ENCODE data around the gene BCAR1. TPM values are rescaled to one million over a fixed set of nuclear protein-coding genes. Genes with fewer than 3 reads are reported as not detected.

Gene BCAR1
- total and polyA plus RNA-seq, 2 of the 13 experiments (the other 11 are each of a cell fraction or from before 2014, with no cell fraction given), result 48.1 to 51.7 TPM

DNA sequence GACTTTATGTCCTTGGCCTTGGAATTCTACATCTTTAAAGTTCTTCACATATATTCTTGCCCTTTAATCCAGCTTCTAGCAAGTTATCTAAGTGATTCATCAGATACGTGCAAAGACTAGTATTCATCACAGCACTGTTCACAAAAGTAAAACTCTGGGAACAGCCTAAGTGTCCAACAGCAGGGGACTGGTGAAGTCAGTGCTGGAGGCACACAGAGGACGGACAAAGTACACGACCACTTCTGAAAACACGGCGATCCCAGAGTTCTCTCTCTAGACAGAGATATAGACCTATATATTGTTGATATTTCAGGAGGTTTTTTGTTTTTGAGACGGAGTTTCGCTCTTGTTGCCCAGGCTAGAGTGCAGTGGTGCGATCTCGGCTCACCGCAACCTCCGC lies 19.9 kb downstream of the BCAR1 start:
- TF ChIP-seq ZNF124 (CRISPR knock-in tag; IDR thresholded peaks at IDR 0.05), result no peak
- no peak for TF ChIP-seq BRD4 (CRISPR knock-in tag; IDR thresholded peaks at IDR 0.05)
- TF ChIP-seq ZNF777 (CRISPR knock-in tag; IDR thresholded peaks at IDR 0.05), result no peak
- peak; percentile 90 for TF ChIP-seq RBM22 (optimal IDR thresholded peaks at IDR 0.05; ENCODE audit: low read length)
- intact Hi-C loops (cut with micrococcal nuclease; ENCODE audit: unreplicated experiment) (loop anchor here (5.0 kb wide), 1 partner anchor 34 kb away; no protein-coding TSS in a partner anchor), in situ Hi-C loops (cut with HindIII; ENCODE audit: extremely low pct_ligation_motif_present, low pct_unique_long_range_greater_than_20kb) (no loop called here)
- Histone ChIP-seq H3K9me3 (ENCODE audit: low read length) (no peaks in the 10 kb centered on the region), H3K27me3 (ENCODE audit: control insufficient read depth in 1 of 2, insufficient read depth in 2 of 2, low read length in 2 of 2) (no peaks in the 10 kb centered on the region), H3K79me2 (ENCODE audit: insufficient read depth, low read length) (no peaks in the 10 kb centered on the region), H3K4me2 (ENCODE audit: low read depth, low read length) (no peak overlapping the region), H2AFZ (ENCODE audit: low read length) (no peak overlapping the region), H4K20me1 (ENCODE audit: insufficient read depth, low read length) (peaks cover 5% of the 10 kb centered on the region), H3K36me3 (replicated peaks in 1 of 2; ENCODE audit: control insufficient read depth in 1 of 2, insufficient read depth in 2 of 2, low read length in 2 of 2) (peaks cover 42 to 52% of the 10 kb centered on the region in 2 experiments), H3K27ac (ENCODE audit: extremely low read length, insufficient read depth, low read length) (no peak overlapping the region), H3K4me1 (ENCODE audit: insufficient read depth, low read length) (peaks cover 9% of the 10 kb centered on the region), H3K9ac (ENCODE audit: insufficient read depth, low read depth, low read length) (no peak overlapping the region), H3K4me3 (replicated peaks in 1 of 3; ENCODE audit: insufficient read depth in 1 of 3, low read depth in 2 of 3, low read length in 3 of 3) (no peak overlapping the region)
- no peak for ATAC-seq
- ChIA-PET POLR2A (no interaction called here), CTCF (ENCODE audit: low intra/inter-chr PET ratio, low total read pairs) (interaction anchor here (4.4 kb wide), 1 partner anchor 154 kb away, joined by 45 read pairs; no protein-coding TSS in a partner anchor)
- BruUV-seq (replicated peaks), result TSS peak; percentile 1
- FAIRE-seq, result no peak
- WGBS (ENCODE audit: low lambda C conversion rate), result 93% methylated on average over 11 of the region's 11 CpGs
- no peak for DNase-seq (ENCODE audit: low spot score)

DNA sequence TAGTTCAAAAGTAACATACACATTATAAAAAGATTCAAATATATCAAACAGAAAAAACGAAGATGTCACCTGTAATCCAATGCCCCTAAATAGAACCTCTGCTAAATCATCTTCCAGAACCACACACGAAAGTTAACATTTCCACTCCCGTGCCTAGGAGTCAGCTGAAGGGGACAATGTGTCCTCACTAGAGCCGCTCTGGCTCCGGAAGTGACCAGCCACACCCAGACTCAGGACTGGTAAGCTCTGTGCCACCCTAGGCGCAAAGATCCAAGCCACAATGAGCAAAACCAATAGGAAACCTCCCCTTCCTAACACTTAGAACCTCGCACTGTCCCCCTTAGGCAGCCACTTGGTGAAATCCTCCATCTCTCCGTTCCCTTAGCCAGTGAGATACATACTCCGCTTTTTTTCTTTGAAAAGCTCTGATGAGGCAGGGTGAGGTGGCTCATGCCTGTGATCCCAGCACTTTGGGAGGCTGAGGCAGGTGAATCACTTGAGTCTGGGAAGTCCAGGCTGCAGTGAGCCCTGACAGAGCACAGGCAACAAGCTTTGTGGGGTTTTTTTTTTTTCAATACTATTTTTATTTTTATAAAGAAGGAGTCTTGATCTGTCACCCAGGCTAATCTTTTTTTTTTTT lies 20.8 kb downstream of the BCAR1 start:
- no peak overlapping the region for H3K4me2 ChIP-seq (ENCODE audit: low read depth, low read length)
- CTCF ChIA-PET (ENCODE audit: low intra/inter-chr PET ratio, low total read pairs), result no interaction called here
- H3K9me3 ChIP-seq (ENCODE audit: low read length), result no peaks in the 10 kb centered on the region
- H4K20me1 ChIP-seq (ENCODE audit: insufficient read depth, low read length), result peaks cover 5% of the 10 kb centered on the region
- H2AFZ ChIP-seq (ENCODE audit: low read length), result no peak overlapping the region
- DNase-seq (ENCODE audit: low spot score) (no peak), ATAC-seq (no peak), FAIRE-seq (no peak)
- WGBS (ENCODE audit: low lambda C conversion rate), result 98% methylated on average over 9 of the region's 9 CpGs
- BruUV-seq (replicated peaks), result no TSS peak
- intact Hi-C loops (cut with micrococcal nuclease; ENCODE audit: unreplicated experiment), result loop anchor here (5.0 kb wide), 1 partner anchor 33 kb away; no protein-coding TSS in a partner anchor
- peaks cover 1 to 3% of the 10 kb centered on the region in 2 experiments; a peak in 2 of 5 replicates for H3K27me3 ChIP-seq (ENCODE audit: control insufficient read depth in 1 of 2, insufficient read depth in 2 of 2, low read length in 2 of 2)
- H3K9ac ChIP-seq (ENCODE audit: insufficient read depth, low read depth, low read length), result no peak overlapping the region
- H3K4me1 ChIP-seq (ENCODE audit: insufficient read depth, low read length), result peaks cover 9% of the 10 kb centered on the region
- H3K79me2 ChIP-seq (ENCODE audit: insufficient read depth, low read length), result no peaks in the 10 kb centered on the region
- in situ Hi-C loops (cut with HindIII; ENCODE audit: extremely low pct_ligation_motif_present, low pct_unique_long_range_greater_than_20kb), result no loop called here
- TF ChIP-seq RBM22 (optimal IDR thresholded peaks at IDR 0.05; ENCODE audit: low read length) (peak; percentile 93), ZNF773 (CRISPR knock-in tag; IDR thresholded peaks at IDR 0.05; ENCODE audit: borderline replicate concordance) (no peak), POLR2G (IDR thresholded peaks at IDR 0.05; ENCODE audit: low read depth, low read length) (peak; percentile 45; the same call in 1 of the 2 replicates)
- no peak overlapping the region for H3K4me3 ChIP-seq (replicated peaks in 1 of 3; ENCODE audit: insufficient read depth in 1 of 3, low read depth in 2 of 3, low read length in 3 of 3)
- POLR2A ChIA-PET, result no interaction called here
- no peak overlapping the region for H3K27ac ChIP-seq (ENCODE audit: extremely low read length, insufficient read depth, low read length)
- peaks cover 33 to 45% of the 10 kb centered on the region in 2 experiments for H3K36me3 ChIP-seq (replicated peaks in 1 of 2; ENCODE audit: control insufficient read depth in 1 of 2, insufficient read depth in 2 of 2, low read length in 2 of 2)

All from HepG2 (cell line).